OCI-LY3 (cell line): ENCODE results near the gene ZNF831.

Experiments
- H2AFZ ChIP-seq: fragments of 200-600, 300-600 bp; shearing (Covaris generic); 2 replicates; pipeline ENCODE4 v1.6.0; 2014; ENCODE audit warnings: antibody characterized with exemption, low read depth, low read length
- H3K27ac ChIP-seq: fragments of 200-600, 300-600 bp; sonication (generic); 2 replicates; pipeline ENCODE4 v1.5.1; 2014; ENCODE audit warnings: mild to moderate bottlenecking, low read length, moderate library complexity, mixed read lengths
- H3K27me3 ChIP-seq: fragments of 200-600, 300-600 bp; sonication (generic); 2 replicates; pipeline ENCODE4 v1.6.1; 2014; ENCODE audit warnings: low read depth, low read length, mixed read lengths
- H3K36me3 ChIP-seq: fragments of 200-600, 300-600 bp; sonication (generic); replicated peaks from 2 replicates; pipeline ENCODE3; 2014; ENCODE audit warnings: low read depth, low read length, mixed read lengths
- H3K4me1 ChIP-seq: fragments of 300-600, 200-600 bp; sonication (generic); 2 replicates; pipeline ENCODE4 v1.6.1; 2014; ENCODE audit warnings: low read length, mixed read lengths
- H3K4me2 ChIP-seq: fragments of 200-600, 300-600 bp; sonication (generic); 2 replicates; pipeline ENCODE4 v1.6.1; 2014; ENCODE audit warnings: low read length, mixed read lengths
- H3K4me3 ChIP-seq: fragments of 300-600, 200-600 bp; sonication (generic); 2 replicates; pipeline ENCODE4 v1.5.1; 2014; ENCODE audit warnings: antibody characterized with exemption, mild to moderate bottlenecking, low read length, moderate library complexity
- H3K79me2 ChIP-seq: fragments of 300-600, 200-600 bp; shearing (Covaris generic); 2 replicates; pipeline ENCODE4 v1.6.1; 2014; ENCODE audit warnings: mild to moderate bottlenecking, low read length, mixed read lengths
- H3K9ac ChIP-seq: fragments of 300-600, 200-600 bp; shearing (Covaris generic); 2 replicates; pipeline ENCODE4 v1.6.0; 2014; ENCODE audit warnings: mild to moderate bottlenecking, low read length, moderate library complexity
- H3K9me3 ChIP-seq: fragments of 200-600, 300-600 bp; shearing (Covaris generic); 2 replicates; pipeline ENCODE4 v1.6.1; 2014; ENCODE audit warnings: low read length, mixed read lengths; ENCODE audit not compliant: insufficient read depth
- H4K20me1 ChIP-seq: fragments of 200-600, 300-600 bp; sonication (generic); 2 replicates; pipeline ENCODE4 v1.6.1; 2016; ENCODE audit warnings: low read length, mixed read lengths; ENCODE audit not compliant: insufficient read depth
- CTCF ChIP-seq: fragments of 200-600, 300-600 bp; sonication (generic); IDR thresholded peaks from 2 replicates; pipeline ENCODE4 v1.5.1; 2014; ENCODE audit warnings: antibody characterized with exemption, low read length, low read depth
- EZH2phosphoT487 ChIP-seq: fragments of 200-600 bp; shearing (Covaris generic); IDR thresholded peaks from 2 replicates; pipeline ENCODE4 v1.6.1; 2018; ENCODE audit warnings: antibody characterized with exemption, mixed run types, low read depth

Gene ZNF831

GRCh38 chr20:59123678-59124255 lies 39.9 kb upstream of the ZNF831 start:
- H3K4me3 ChIP-seq = peak overlapping the region; percentile 65
- no peaks in the 10 kb centered on the region for H3K79me2 ChIP-seq
- H3K4me1 ChIP-seq = peaks cover 50% of the 10 kb centered on the region
- H2AFZ ChIP-seq = peak overlapping the region; percentile 72
- no peaks in the 10 kb centered on the region for H4K20me1 ChIP-seq
- TF ChIP-seq CTCF (no peak), EZH2phosphoT487 (no peak)
- H3K9me3 ChIP-seq = peaks cover 5% of the 10 kb centered on the region; the same call in 1 of the 2 replicates
- H3K36me3 ChIP-seq = peaks cover 7% of the 10 kb centered on the region
- peaks cover 14% of the 10 kb centered on the region for H3K27me3 ChIP-seq
- H3K4me2 ChIP-seq = peak overlapping the region; percentile 66
- H3K9ac ChIP-seq = peak overlapping the region; percentile 29
- peak overlapping the region; percentile 52 for H3K27ac ChIP-seq

GRCh38 chr20:59124296-59125029 lies 39.2 kb upstream of the ZNF831 start:
- Histone ChIP-seq H3K27me3 (0 out of 2 replicates have a peak, but pooled peaks cover 11% of the 10 kb centered on the region), H2AFZ (no peak overlapping the region), H3K27ac (no peak overlapping the region), H3K9ac (no peak overlapping the region), H4K20me1 (no peaks in the 10 kb centered on the region), H3K9me3 (peaks cover 5% of the 10 kb centered on the region; the same call in 1 of the 2 replicates), H3K4me3 (no peak overlapping the region), H3K4me2 (no peak overlapping the region), H3K36me3 (peaks cover 7% of the 10 kb centered on the region), H3K4me1 (peaks cover 48% of the 10 kb centered on the region), H3K79me2 (no peaks in the 10 kb centered on the region)
- TF ChIP-seq EZH2phosphoT487 (no peak), CTCF (no peak)

GRCh38 chr20:59125332-59125731 lies 38.3 kb upstream of the ZNF831 start:
- Histone ChIP-seq H3K79me2 (no peaks in the 10 kb centered on the region), H3K4me2 (no peak overlapping the region), H3K9ac (no peak overlapping the region), H3K27ac (no peak overlapping the region), H3K27me3 (0 out of 2 replicates have a peak, but pooled peaks cover 4% of the 10 kb centered on the region), H3K4me1 (peaks cover 39% of the 10 kb centered on the region), H2AFZ (no peak overlapping the region), H3K9me3 (peaks cover 5% of the 10 kb centered on the region; the same call in 1 of the 2 replicates), H4K20me1 (no peaks in the 10 kb centered on the region), H3K36me3 (peaks cover 7% of the 10 kb centered on the region), H3K4me3 (no peak overlapping the region)
- TF ChIP-seq EZH2phosphoT487 (no peak), CTCF (no peak)

- H3K4me2 ChIP-seq = no peak overlapping the region
- no peak overlapping the region for H3K27ac ChIP-seq
- H3K79me2 ChIP-seq = no peaks in the 10 kb centered on the region
- peaks cover 7% of the 10 kb centered on the region for H3K36me3 ChIP-seq
- peaks cover 34% of the 10 kb centered on the region for H3K4me1 ChIP-seq
- H3K27me3 ChIP-seq = no peaks in the 10 kb centered on the region
- peaks cover 5% of the 10 kb centered on the region; the same call in 1 of the 2 replicates for H3K9me3 ChIP-seq
- H2AFZ ChIP-seq = no peak overlapping the region
- no peak overlapping the region for H3K4me3 ChIP-seq
- H4K20me1 ChIP-seq = no peaks in the 10 kb centered on the region
- TF ChIP-seq CTCF (no peak), EZH2phosphoT487 (no peak)
- no peak overlapping the region for H3K9ac ChIP-seq
These were observed 37.8 kb upstream of the ZNF831 start for GRCh38 chr20:59125836-59126235.
